ENCODE measurements around the gene ZFC3H1. TPM values are rescaled to one million over a fixed set of nuclear protein-coding genes. Genes with fewer than 3 reads are reported as not detected.
"Not testable (repeated sequence)": the region's sequence is repeated elsewhere in the genome, so short reads cannot be mapped to it uniquely, and the experiment has no call there.

Gene ZFC3H1
- total RNA-seq, 2 experiments from 2014 or later = 55.8 to 66.7 TPM

DNA sequence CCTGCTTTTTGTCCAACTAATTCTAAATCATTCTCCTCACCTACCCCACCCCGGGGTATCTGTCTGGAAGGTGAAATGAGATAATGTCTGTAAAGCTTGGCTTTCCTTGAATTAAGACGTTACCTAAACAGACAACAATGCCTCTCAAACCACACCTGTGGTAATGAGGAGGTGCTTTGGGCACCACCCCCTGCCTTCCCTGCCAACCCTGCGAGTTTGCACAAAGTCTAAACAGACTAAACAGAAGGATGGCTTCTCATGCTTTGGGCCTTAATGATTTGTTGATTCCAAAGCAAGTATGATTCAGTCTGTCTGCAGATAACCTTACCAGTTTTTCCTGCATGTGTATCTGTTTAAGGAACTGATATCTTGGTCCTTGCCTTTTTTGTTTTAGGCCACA, 82.4 kb downstream of the ZFC3H1 start:
- no peak overlapping the region for H3K27ac Mint-ChIP-seq
- no peak overlapping the region for H3K4me3 Mint-ChIP-seq
- ChIA-PET POLR2A (no interaction called here), CTCF (interaction anchor here (0.6 kb wide), 1 partner anchor 196 kb away, joined by 3 read pairs; no protein-coding TSS in a partner anchor)
- no peak for DNase-seq
- no peaks in the 10 kb centered on the region for H3K9me3 Mint-ChIP-seq
- H3K36me3 Mint-ChIP-seq (ENCODE audit: low read depth) = no peaks in the 10 kb centered on the region
- H3K4me1 Mint-ChIP-seq = no peaks in the 10 kb centered on the region
- H3K27me3 Mint-ChIP-seq = peaks cover 3% of the 10 kb centered on the region

DNA sequence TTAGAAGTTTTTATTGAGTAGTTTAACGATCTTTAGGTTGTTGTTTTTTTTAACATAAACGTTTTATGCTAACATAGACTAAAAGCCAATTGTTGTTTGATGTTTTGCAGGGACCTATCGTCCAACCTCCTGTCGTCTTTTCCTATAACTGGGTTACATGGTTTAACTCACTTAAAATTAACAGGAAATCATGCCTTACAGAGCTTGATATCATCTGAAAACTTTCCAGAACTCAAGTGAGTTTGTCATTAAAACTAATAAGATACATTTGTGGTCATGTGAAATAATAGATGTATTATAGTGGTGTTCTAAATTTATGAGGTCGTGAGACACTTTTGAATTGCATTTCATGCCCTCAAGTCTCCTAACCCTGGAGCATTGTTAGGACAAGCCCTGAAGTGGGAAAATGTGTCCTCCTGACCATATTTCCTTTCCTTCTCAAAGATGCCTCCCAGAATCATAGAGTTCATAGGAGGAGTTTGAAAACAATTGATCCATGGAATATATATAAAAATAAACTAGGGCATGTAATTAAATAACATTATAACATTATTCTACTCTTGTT, 84.9 kb downstream of the ZFC3H1 start:
- ChIA-PET POLR2A (no interaction called here), CTCF (no interaction called here)
- Mint-ChIP-seq H3K27me3 (peaks cover 6% of the 10 kb centered on the region), H3K9me3 (no peaks in the 10 kb centered on the region), H3K27ac (no peak overlapping the region), H3K4me1 (no peaks in the 10 kb centered on the region), H3K4me3 (no peak overlapping the region), H3K36me3 (ENCODE audit: low read depth) (no peaks in the 10 kb centered on the region)
- DNase-seq = no peak

DNA sequence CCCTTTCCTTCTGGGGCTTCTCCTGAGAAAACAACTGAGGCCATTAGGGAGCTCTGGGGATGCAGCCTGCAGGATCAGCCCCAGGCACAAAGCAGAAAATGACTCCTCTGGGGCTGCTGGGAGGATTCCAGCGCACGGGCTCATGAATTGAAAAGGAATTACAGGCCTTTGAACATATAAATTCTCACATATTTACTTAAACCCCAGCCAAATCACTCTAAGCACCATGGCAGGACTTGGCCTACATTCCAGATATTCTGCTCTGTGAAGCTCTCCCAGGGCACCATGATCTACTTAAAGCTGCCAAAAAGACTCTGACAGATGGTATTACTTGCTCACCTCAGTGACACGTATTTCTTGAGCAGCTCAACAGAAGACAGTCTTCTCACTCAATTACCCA, 87.2 kb downstream of the ZFC3H1 start:
- ChIA-PET POLR2A (no interaction called here), CTCF (no interaction called here)
- DNase-seq = no peak
- Mint-ChIP-seq H3K9me3 (no peaks in the 10 kb centered on the region), H3K36me3 (ENCODE audit: low read depth) (no peaks in the 10 kb centered on the region), H3K27ac (no peak overlapping the region), H3K4me1 (no peaks in the 10 kb centered on the region), H3K27me3 (peaks cover 6% of the 10 kb centered on the region), H3K4me3 (no peak overlapping the region)

DNA sequence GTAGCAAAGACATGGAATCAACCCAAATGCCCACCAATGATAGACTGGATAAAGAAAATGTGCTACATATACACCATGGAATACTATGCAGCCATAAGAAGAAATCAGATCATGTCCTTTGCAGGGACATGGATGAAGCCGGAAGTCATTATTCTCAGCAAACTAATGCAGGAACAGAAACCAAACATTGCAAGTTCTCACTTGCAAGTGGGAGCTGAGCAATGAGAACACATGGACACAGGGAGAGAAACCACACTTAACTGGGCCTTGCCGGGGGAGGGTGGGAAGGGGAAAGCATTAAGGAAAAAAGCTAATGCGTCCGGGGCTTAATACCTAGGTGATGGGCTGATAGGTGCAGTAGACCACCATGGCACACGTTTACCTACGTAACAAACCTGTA, 93.8 kb downstream of the ZFC3H1 start:
- H3K4me3 Mint-ChIP-seq; CTCF ChIA-PET; H3K27me3 Mint-ChIP-seq; H3K36me3 Mint-ChIP-seq (ENCODE audit: low read depth); POLR2A ChIA-PET; H3K9me3 Mint-ChIP-seq; H3K4me1 Mint-ChIP-seq; DNase-seq; H3K27ac Mint-ChIP-seq: not testable (repeated sequence)

DNA sequence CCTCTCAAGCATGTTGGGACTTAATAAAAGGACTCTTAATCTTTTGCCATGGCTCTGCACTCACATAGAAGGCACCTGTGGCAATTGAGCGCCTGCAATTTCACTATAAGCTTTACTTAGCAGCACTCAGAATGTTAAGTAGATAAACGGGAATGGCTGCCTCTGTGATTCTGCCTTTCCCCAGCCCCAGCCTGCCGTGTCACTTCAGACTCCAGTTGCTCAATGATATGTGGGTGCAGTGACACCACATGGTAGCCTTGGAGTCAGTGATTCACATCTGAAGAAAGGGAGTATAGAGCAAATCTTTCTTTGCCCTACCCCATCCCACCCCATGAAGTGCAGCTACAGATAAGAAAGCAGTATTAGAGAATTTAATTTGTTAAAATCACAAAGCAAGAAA, 96.1 kb downstream of the ZFC3H1 start:
- H3K36me3 Mint-ChIP-seq (ENCODE audit: low read depth) = no peaks in the 10 kb centered on the region
- POLR2A ChIA-PET = no interaction called here
- no peak for DNase-seq
- no peak overlapping the region for H3K4me3 Mint-ChIP-seq
- peaks cover 5% of the 10 kb centered on the region for H3K27me3 Mint-ChIP-seq
- CTCF ChIA-PET = no interaction called here
- no peak overlapping the region for H3K27ac Mint-ChIP-seq
- no peaks in the 10 kb centered on the region for H3K9me3 Mint-ChIP-seq
- no peaks in the 10 kb centered on the region for H3K4me1 Mint-ChIP-seq

DNA sequence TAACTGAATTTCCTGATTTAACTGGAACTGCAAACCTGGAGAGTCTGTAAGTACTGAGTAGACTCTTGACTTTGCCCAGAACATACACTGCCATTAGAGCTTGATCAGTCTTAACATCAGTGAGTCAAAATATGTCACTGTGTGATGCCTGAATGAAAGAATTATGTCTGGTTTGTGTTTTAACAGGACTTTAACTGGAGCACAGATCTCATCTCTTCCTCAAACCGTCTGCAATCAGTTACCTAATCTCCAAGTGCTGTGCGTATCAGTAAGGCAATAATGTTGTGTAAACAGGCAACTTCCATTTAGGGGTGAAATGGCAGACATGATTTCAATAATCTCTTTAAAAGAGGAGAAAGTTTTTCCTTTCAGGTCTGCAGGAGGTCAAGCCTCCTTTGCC, 97.0 kb downstream of the ZFC3H1 start:
- ChIA-PET POLR2A (no interaction called here), CTCF (no interaction called here)
- Mint-ChIP-seq H3K9me3 (no peaks in the 10 kb centered on the region), H3K27me3 (peaks cover 5% of the 10 kb centered on the region), H3K36me3 (ENCODE audit: low read depth) (no peaks in the 10 kb centered on the region), H3K27ac (no peak overlapping the region), H3K4me3 (no peak overlapping the region), H3K4me1 (no peaks in the 10 kb centered on the region)
- DNase-seq = no peak

DNA sequence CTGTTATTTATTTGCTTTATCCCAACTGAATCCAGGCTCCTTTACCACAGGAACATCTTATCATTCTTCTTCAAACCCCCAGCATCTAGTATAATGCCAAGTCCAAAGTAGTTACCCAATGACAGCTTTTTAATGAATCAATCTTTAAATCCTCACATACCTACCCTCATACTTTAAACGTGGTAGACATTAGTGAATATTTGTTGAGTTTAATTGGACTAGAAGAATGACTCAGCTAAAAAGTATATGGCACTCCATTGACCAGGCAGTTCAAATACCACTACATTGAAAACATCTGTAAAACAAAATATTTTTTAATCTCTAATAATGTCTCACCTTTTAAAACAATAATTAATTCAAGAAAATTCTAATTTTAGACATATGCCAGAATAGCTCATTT, 98.1 kb downstream of the ZFC3H1 start:
- Mint-ChIP-seq H3K4me1 (no peaks in the 10 kb centered on the region), H3K36me3 (ENCODE audit: low read depth) (no peaks in the 10 kb centered on the region), H3K27ac (no peak overlapping the region), H3K4me3 (no peak overlapping the region), H3K9me3 (no peaks in the 10 kb centered on the region), H3K27me3 (peaks cover 5% of the 10 kb centered on the region)
- ChIA-PET POLR2A (no interaction called here), CTCF (no interaction called here)
- DNase-seq = no peak

DNA sequence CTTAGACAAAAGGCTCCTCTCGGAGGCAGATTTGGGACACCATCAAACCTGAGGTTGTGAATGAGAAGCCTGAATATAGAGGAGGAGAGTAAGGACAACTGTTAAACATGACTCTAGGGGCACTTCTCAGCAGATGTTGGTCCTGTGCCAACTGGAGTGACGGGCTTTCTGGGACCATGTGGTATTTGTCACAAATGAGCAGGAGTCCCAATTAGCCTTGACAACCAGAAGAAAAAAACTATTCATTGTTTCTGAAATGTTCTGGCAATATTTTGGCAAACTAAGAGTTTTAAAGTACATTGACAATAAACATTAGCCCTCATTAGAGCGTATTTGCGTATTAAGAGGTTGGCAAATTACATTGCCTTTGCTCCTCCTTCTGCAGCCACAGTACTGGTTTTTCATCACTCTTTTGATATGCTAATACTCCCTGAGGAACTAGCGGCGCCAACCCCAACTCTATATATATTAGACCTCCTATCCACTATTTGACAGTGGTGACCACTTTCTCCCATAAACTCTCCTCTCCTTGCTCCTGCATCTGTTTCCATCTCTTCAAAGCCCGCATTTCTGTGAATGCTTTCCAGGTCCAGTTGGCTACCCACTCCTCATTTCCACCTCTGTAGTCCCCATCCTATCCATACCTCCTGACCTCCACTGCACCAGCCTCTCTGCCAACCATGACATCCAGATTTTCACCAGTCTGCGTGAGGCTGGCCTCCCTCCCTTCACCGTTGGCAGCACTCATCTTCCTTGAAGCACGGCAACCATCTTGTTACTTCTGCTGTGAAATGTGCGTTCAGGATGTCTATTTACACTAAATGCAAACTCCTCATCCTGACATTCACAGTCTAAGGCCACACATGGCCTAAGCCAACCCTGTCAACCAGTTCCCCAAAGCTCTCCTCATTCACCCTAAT, 100.7 kb downstream of the ZFC3H1 start:
- DNase-seq = no peak
- Mint-ChIP-seq H3K9me3 (no peaks in the 10 kb centered on the region), H3K4me3 (no peak overlapping the region), H3K4me1 (no peaks in the 10 kb centered on the region), H3K27me3 (peaks cover 5% of the 10 kb centered on the region), H3K36me3 (ENCODE audit: low read depth) (no peaks in the 10 kb centered on the region), H3K27ac (no peak overlapping the region)
- ChIA-PET POLR2A (no interaction called here), CTCF (no interaction called here)

Other genes starting within 250 kb of the ZFC3H1 start
- not detected for gene LGR5, start 224.1 kb downstream of the ZFC3H1 start, total RNA-seq
- 1 to 10 TPM; 6.1 to 7.1 TPM for gene THAP2, start 453 bp upstream of the ZFC3H1 start, total RNA-seq
- 10 to 100 TPM; 22.4 to 22.7 TPM for gene TMEM19, start 22.2 kb upstream of the ZFC3H1 start, total RNA-seq
- gene RAB21, start 91.0 kb upstream of the ZFC3H1 start, total RNA-seq = 10 to 100 TPM; 65.5 to 81.7 TPM
- gene TBC1D15, start 175.9 kb upstream of the ZFC3H1 start, total RNA-seq = 10 to 100 TPM; 50.1 to 55.4 TPM